IMR-90 (cell line): ENCODE results near the gene SPATA31E1. TPM values are rescaled to one million over a fixed set of nuclear protein-coding genes. Genes with fewer than 3 reads are reported as not detected.

ENCODE experiments used
- ATAC-seq: fragments of 200-7000 bp; cut with Tn5 transposase; 2 replicates; pipeline ENCODE4 v1.9.1; 2020; ENCODE audit warnings: low read depth, mild to moderate bottlenecking, moderate library complexity
- BruUV-seq: library from RNA; stranded (reverse); fragments of 400-500 nt; replicated peaks from 2 replicates; lab custom pipeline; 2021; lab: Mats Ljungman, UMichigan
- CTCF ChIA-PET: fragments of 300-600 bp; formaldehyde crosslinking; extraction: SDS; loops from one replicate; lab custom pipeline; 2021; ENCODE audit warnings: antibody characterized with exemption; lab: Yijun Ruan, JAX
- POLR2A ChIA-PET: fragments of 300-600 bp; sonication (Branson Sonifier 250); formaldehyde crosslinking; loops from one replicate; lab custom pipeline; 2022; ENCODE audit warnings: antibody characterized with exemption; ENCODE audit not compliant: unreplicated experiment; lab: Charles Lee
- DNase-seq: peaks from one replicate; pipeline ENCODE4 v3.0.0; 2013
- H2AFZ ChIP-seq: replicated peaks from 2 replicates; pipeline ENCODE3; 2013; ENCODE audit warnings: low read length, mild to moderate bottlenecking; ENCODE audit not compliant: poor library complexity
- H2AK5ac ChIP-seq: 2 replicates; pipeline ENCODE4 v1.6.1; 2013; ENCODE audit warnings: low read depth, low read length, inconsistent platforms
- H2AK9ac ChIP-seq: replicated peaks from 2 replicates; pipeline ENCODE3; 2013; ENCODE audit warnings: mild to moderate bottlenecking, low read depth, low read length, moderate library complexity; ENCODE audit not compliant: poor library complexity
- H2BK120ac ChIP-seq: 2 replicates; pipeline ENCODE4 v1.6.1; 2013; ENCODE audit warnings: low read depth, low read length, inconsistent platforms
- H2BK15ac ChIP-seq: 3 replicates; pipeline ENCODE4 v1.6.1; 2013; ENCODE audit warnings: low read depth, low read length, inconsistent platforms
- H2BK20ac ChIP-seq: 2 replicates; pipeline ENCODE4 v1.6.1; 2013; ENCODE audit warnings: low read depth, mild to moderate bottlenecking, inconsistent platforms, low read length, moderate library complexity
- H2BK5ac ChIP-seq: 2 replicates; pipeline ENCODE4 v1.6.1; 2013; ENCODE audit warnings: mild to moderate bottlenecking, low read depth, low read length, inconsistent platforms; ENCODE audit not compliant: poor library complexity, severe bottlenecking
- H3K14ac ChIP-seq: replicated peaks from 2 replicates; pipeline ENCODE4 v1.6.1; 2013; ENCODE audit warnings: low read depth, low read length, inconsistent platforms
- H3K18ac ChIP-seq: 2 replicates; pipeline ENCODE4 v1.6.1; 2013; ENCODE audit warnings: low read depth, low read length, control low read depth
- H3K23ac ChIP-seq: 2 replicates; pipeline ENCODE4 v1.6.1; 2013; ENCODE audit warnings: low read depth, low read length, inconsistent platforms
- H3K27ac ChIP-seq: 2 replicates; pipeline ENCODE4 v1.5.1; 2013; ENCODE audit warnings: mild to moderate bottlenecking, control low read depth, low read length; ENCODE audit not compliant: insufficient read depth
- H3K27me3 ChIP-seq: 2 replicates; pipeline ENCODE4 v1.6.1; 2013; ENCODE audit warnings: low read length; ENCODE audit not compliant: control insufficient read depth, insufficient read depth
- H3K36me3 ChIP-seq: 2 replicates; pipeline ENCODE4 v1.6.1; 2013; ENCODE audit warnings: low read length, mixed read lengths; ENCODE audit not compliant: control insufficient read depth, insufficient read depth
- H3K4ac ChIP-seq: 2 replicates; pipeline ENCODE4 v1.6.1; 2013; ENCODE audit warnings: low read depth, low read length, inconsistent platforms
- H3K4me1 ChIP-seq: 2 replicates; pipeline ENCODE4 v1.6.1; 2013; ENCODE audit warnings: low read length, mixed read lengths; ENCODE audit not compliant: control insufficient read depth, insufficient read depth
- H3K4me2 ChIP-seq: 2 replicates; pipeline ENCODE4 v1.6.1; 2013; ENCODE audit warnings: low read depth, mild to moderate bottlenecking, control low read depth, low read length, moderate library complexity
- H3K4me3 ChIP-seq: 2 replicates; pipeline ENCODE4 v1.5.1; 2013; ENCODE audit warnings: low read depth, mild to moderate bottlenecking, control low read depth, low read length, moderate library complexity; ENCODE audit not compliant: insufficient read depth
- H3K56ac ChIP-seq: 2 replicates; pipeline ENCODE4 v1.6.1; 2013; ENCODE audit warnings: low read length, inconsistent platforms; ENCODE audit not compliant: insufficient read depth; ENCODE audit errors: extremely low read depth
- H3K79me1 ChIP-seq, 2 experiments: 2 replicates each; pipeline ENCODE4 v1.6.1; 2013; ENCODE audit warnings: low read length in 2 of 2, inconsistent platforms in 1 of 2, low read depth in 1 of 2
- H3K9ac ChIP-seq: 2 replicates; pipeline ENCODE4 v1.6.1; 2013; ENCODE audit warnings: low read depth, low read length, control low read depth
- H3K9me1 ChIP-seq: 2 replicates; pipeline ENCODE4 v1.6.1; 2013; ENCODE audit warnings: low read length, inconsistent platforms; ENCODE audit not compliant: insufficient read depth
- H3K9me3 ChIP-seq: 2 replicates; pipeline ENCODE4 v1.6.1; 2013; ENCODE audit warnings: low read length; ENCODE audit not compliant: control insufficient read depth, insufficient read depth
- H4K20me1 ChIP-seq: 2 replicates; pipeline ENCODE4 v1.6.1; 2013; ENCODE audit warnings: low read length, inconsistent platforms; ENCODE audit not compliant: insufficient read depth
- H4K5ac ChIP-seq: 2 replicates; pipeline ENCODE4 v1.6.1; 2013; ENCODE audit warnings: mild to moderate bottlenecking, low read depth, low read length, control low read depth
- H4K8ac ChIP-seq, 2 experiments: 2 replicates each; pipeline ENCODE4 v1.6.1; 2013; ENCODE audit warnings: low read depth in 2 of 2, low read length in 2 of 2, control low read depth in 1 of 2, inconsistent platforms in 1 of 2
- H4K91ac ChIP-seq: 2 replicates; pipeline ENCODE4 v1.6.1; 2013; ENCODE audit warnings: low read depth, low read length, inconsistent platforms; ENCODE audit not compliant: insufficient read depth
- MAFK ChIP-seq: IDR thresholded peaks from 2 replicates; pipeline ENCODE4 v1.6.1; 2012; ENCODE audit warnings: low read depth, low read length, improper control_type of control experiment
- WGBS, 2 experiments: methylation state at CpG; one replicate each; pipeline versions ENCODE4 v1.1.5 to v1.1.7; 2013; ENCODE audit warnings: missing lambda C conversion rate in 2 of 2; ENCODE audit not compliant: insufficient read length in 1 of 2; ENCODE audit errors: extremely low coverage in 2 of 2; 5-methylcytosine and 5-hydroxymethylcytosine counted together
- dilution Hi-C: fragments of 300-500 bp; cut with HindIII; formaldehyde crosslinking; loops from one replicate; pipeline ENCODE4 v1.14.3; 2018; ENCODE audit warnings: low sequenced_read_pairs; ENCODE audit not compliant: unreplicated experiment
- in situ Hi-C: fragments of 300-500 bp; cut with MboI; formaldehyde crosslinking; loops from 3 replicates; pipeline ENCODE4 v1.14.3; 2019; ENCODE audit warnings: low sequenced_read_pairs, inconsistent platforms, mixed read lengths
- intact Hi-C: fragments of 100-400 bp; cut with micrococcal nuclease; formaldehyde crosslinking; loops from 2 replicates; pipeline ENCODE4 v1.10.0; 2022
- polyA plus RNA-seq, 3 experiments: library from polyadenylated mRNA; depleted of rRNA; stranded (reverse); fragments of >200 nt; gene quantifications; 2 replicates each; pipeline ENCODE4 v1.2.3, GENCODE V29; 2012; ENCODE audit warnings: low replicate concordance in 1 of 3
- total RNA-seq: library from RNA; depleted of rRNA; stranded (reverse); fragments of >200 nt; gene quantifications from 2 replicates; pipeline ENCODE4 v1.2.3, GENCODE V29; 2012
- TF ChIP-seq, protein P1 (sequence below): fragments of 150-350 bp; IDR thresholded peaks from 2 replicates; pipeline ENCODE4 v1.6.1; 2017; ENCODE audit warnings: mild to moderate bottlenecking, antibody characterized with exemption, low read length, low read depth

Gene SPATA31E1
- total and polyA plus RNA-seq, 2 of the 4 experiments (the other 2 are of a cell fraction), result 0.03 TPM; not detected in 1

DNA sequence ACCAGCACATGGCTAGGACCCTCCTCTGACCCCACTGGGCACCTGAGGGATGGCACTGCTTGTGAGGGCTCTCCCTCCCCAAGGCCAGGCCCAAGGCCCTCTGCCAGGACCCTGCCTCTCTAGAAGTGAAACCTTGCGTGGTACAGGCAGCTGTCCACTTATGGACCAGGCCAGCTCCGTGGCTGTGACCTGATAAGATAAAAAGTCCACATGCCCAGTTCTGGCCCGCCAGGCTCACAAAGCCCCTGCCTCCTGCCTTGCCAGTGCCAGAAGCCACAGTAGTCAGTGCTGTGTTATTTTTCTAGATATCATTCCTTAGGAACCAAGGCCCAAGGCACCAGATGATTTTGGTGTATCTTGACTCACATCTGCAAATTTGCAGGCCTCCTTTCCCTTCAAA lies 14.0 kb upstream of the SPATA31E1 start:
- intact Hi-C loops, result no loop called here
- in situ Hi-C loops, result no loop called here

More for the DNA sequence above, 14.0 kb upstream of the SPATA31E1 start:
- H2BK5ac ChIP-seq, result no peak overlapping the region
- H3K56ac ChIP-seq, result no peak overlapping the region
- 94% methylated on average over 3 of the region's 3 CpGs; no CpG with 5 or more reads in 1 of the 2 experiments for WGBS, 2 experiments
- H3K79me1 ChIP-seq, result no peaks in the 10 kb centered on the region
- H4K8ac ChIP-seq, result no peak overlapping the region
- no peak overlapping the region for H2BK20ac ChIP-seq
- ChIA-PET CTCF (no interaction called here), POLR2A (no interaction called here)
- no peaks in the 10 kb centered on the region for H4K20me1 ChIP-seq
- ATAC-seq, result no peak
- H3K4me1 ChIP-seq, result peaks cover 24% of the 10 kb centered on the region
- DNase-seq, result no peak
- no peak overlapping the region for H2BK120ac ChIP-seq
- no peak overlapping the region for H3K4ac ChIP-seq
- H3K4me2 ChIP-seq, result no peak overlapping the region
- TF ChIP-seq, protein P1, sequence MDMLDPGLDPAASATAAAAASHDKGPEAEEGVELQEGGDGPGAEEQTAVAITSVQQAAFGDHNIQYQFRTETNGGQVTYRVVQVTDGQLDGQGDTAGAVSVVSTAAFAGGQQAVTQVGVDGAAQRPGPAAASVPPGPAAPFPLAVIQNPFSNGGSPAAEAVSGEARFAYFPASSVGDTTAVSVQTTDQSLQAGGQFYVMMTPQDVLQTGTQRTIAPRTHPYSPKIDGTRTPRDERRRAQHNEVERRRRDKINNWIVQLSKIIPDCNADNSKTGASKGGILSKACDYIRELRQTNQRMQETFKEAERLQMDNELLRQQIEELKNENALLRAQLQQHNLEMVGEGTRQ, result no peak
- TF ChIP-seq MAFK, result no peak
- no peak overlapping the region for H3K14ac ChIP-seq
- no peak overlapping the region for H3K27ac ChIP-seq
- H3K23ac ChIP-seq, result no peak overlapping the region
- no peak overlapping the region for H2AK9ac ChIP-seq
- H4K91ac ChIP-seq, result no peak overlapping the region
- no peaks in the 10 kb centered on the region for H3K9me3 ChIP-seq
- 0 out of 3 replicates have a peak overlapping the region, but pooled peaks have one; percentile 22 for H2BK15ac ChIP-seq
- H3K4me3 ChIP-seq, result no peak overlapping the region
- no TSS peak for BruUV-seq
- 0 out of 2 replicates have a peak overlapping the region, but pooled peaks have one; percentile 10 for H2AK5ac ChIP-seq
- H4K5ac ChIP-seq, result no peak overlapping the region
- peaks cover 22% of the 10 kb centered on the region for H3K9me1 ChIP-seq
- no peak overlapping the region for H3K9ac ChIP-seq
- H3K18ac ChIP-seq, result no peak overlapping the region
- dilution Hi-C loops, result no loop called here
- no peaks in the 10 kb centered on the region for H3K27me3 ChIP-seq
- H2AFZ ChIP-seq, result peak overlapping the region; percentile 55
- H3K36me3 ChIP-seq, result no peaks in the 10 kb centered on the region
